ENCODE data around the gene CPEB1.

The CPEB1 gene

DNA sequence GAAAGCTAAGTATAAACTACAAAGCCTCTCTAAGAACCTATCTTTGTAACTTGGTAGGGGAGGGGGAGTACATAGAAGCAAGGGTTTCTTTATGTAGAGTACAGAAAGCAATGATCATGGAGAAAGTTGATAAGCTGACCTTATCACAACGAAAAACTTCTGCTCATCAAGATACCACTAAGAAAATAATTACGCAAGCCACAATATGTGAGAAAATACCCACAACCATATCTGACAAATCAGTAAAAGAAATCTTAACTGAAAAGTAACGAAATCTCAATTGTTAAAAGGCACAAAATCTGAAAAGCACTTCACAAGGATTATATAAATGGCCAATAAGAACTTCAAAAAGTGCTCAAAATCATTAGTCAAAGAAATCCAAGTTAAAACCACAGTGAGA is 71.8 kb downstream of the CPEB1 start:
- no peaks in the 10 kb centered on the region for H3F3A ChIP-seq (ENCODE audit: insufficient read depth)
- no peak overlapping the region for H3K9ac ChIP-seq (ENCODE audit: low read length)
- H3K4me3 ChIP-seq (ENCODE audit: insufficient read depth, low read length, poor library complexity, severe bottlenecking): no peak overlapping the region
- H3K4me2 ChIP-seq (ENCODE audit: low read depth, low read length, poor library complexity, severe bottlenecking): no peak overlapping the region
- H3K79me2 ChIP-seq (ENCODE audit: insufficient read depth, low read length): no peaks in the 10 kb centered on the region
- no peak overlapping the region for H2AFZ ChIP-seq (ENCODE audit: low read depth, low read length, severe bottlenecking)
- H4K20me1 ChIP-seq (ENCODE audit: low read depth, low read length): no peaks in the 10 kb centered on the region
- TF ChIP-seq EZH2phosphoT487 (conservative IDR thresholded peaks at IDR 0.05; ENCODE audit: low read length): no peak
- TF ChIP-seq, protein P1, sequence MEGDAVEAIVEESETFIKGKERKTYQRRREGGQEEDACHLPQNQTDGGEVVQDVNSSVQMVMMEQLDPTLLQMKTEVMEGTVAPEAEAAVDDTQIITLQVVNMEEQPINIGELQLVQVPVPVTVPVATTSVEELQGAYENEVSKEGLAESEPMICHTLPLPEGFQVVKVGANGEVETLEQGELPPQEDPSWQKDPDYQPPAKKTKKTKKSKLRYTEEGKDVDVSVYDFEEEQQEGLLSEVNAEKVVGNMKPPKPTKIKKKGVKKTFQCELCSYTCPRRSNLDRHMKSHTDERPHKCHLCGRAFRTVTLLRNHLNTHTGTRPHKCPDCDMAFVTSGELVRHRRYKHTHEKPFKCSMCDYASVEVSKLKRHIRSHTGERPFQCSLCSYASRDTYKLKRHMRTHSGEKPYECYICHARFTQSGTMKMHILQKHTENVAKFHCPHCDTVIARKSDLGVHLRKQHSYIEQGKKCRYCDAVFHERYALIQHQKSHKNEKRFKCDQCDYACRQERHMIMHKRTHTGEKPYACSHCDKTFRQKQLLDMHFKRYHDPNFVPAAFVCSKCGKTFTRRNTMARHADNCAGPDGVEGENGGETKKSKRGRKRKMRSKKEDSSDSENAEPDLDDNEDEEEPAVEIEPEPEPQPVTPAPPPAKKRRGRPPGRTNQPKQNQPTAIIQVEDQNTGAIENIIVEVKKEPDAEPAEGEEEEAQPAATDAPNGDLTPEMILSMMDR (IDR thresholded peaks at IDR 0.05; ENCODE audit: insufficient read depth, low read length, poor library complexity, severe bottlenecking): no peak
- H3K36me3 ChIP-seq (ENCODE audit: low read length): no peaks in the 10 kb centered on the region
- H3K9me2 ChIP-seq (replicated peaks; ENCODE audit: insufficient read depth, low read length): no peaks in the 10 kb centered on the region
- H3K27me3 ChIP-seq (ENCODE audit: low read length): no peaks in the 10 kb centered on the region
- no peak overlapping the region for H3K27ac ChIP-seq (ENCODE audit: low read depth, low read length)
- H3K9me3 ChIP-seq (ENCODE audit: insufficient read depth, low read length): no peaks in the 10 kb centered on the region

DNA sequence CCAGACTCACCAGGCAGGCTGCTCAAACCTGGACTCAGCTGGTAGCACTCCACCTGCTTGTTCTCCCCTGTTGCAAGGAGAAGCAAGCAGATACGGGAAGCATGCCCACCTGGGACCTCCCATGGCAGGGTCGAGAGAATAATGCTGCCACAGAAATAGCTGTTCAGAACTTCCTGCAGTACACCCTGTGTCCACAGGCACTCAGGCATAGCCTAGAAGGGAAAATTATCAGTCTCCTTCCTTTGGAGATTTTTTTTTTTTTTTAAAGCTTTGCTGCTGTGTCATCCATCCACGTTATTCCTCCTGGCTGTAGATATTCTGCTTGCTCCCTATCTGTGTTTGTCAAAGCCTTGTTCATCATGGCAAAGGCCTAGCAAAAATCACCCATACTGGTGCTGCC is 74.2 kb downstream of the CPEB1 start:
- Histone ChIP-seq H3K9me3 (ENCODE audit: insufficient read depth, low read length) (no peaks in the 10 kb centered on the region), H3K27me3 (ENCODE audit: low read length) (no peaks in the 10 kb centered on the region), H3F3A (ENCODE audit: insufficient read depth) (no peaks in the 10 kb centered on the region), H2AFZ (ENCODE audit: low read depth, low read length, severe bottlenecking) (no peak overlapping the region), H3K4me3 (ENCODE audit: insufficient read depth, low read length, poor library complexity, severe bottlenecking) (no peak overlapping the region), H3K79me2 (ENCODE audit: insufficient read depth, low read length) (no peaks in the 10 kb centered on the region), H4K20me1 (ENCODE audit: low read depth, low read length) (no peaks in the 10 kb centered on the region), H3K36me3 (ENCODE audit: low read length) (no peaks in the 10 kb centered on the region), H3K9me2 (replicated peaks; ENCODE audit: insufficient read depth, low read length) (no peaks in the 10 kb centered on the region), H3K9ac (ENCODE audit: low read length) (no peak overlapping the region), H3K27ac (ENCODE audit: low read depth, low read length) (no peak overlapping the region), H3K4me2 (ENCODE audit: low read depth, low read length, poor library complexity, severe bottlenecking) (no peak overlapping the region)
- TF ChIP-seq, protein P1 (IDR thresholded peaks at IDR 0.05; ENCODE audit: insufficient read depth, low read length, poor library complexity, severe bottlenecking): no peak
- no peak for TF ChIP-seq EZH2phosphoT487 (conservative IDR thresholded peaks at IDR 0.05; ENCODE audit: low read length)

DNA sequence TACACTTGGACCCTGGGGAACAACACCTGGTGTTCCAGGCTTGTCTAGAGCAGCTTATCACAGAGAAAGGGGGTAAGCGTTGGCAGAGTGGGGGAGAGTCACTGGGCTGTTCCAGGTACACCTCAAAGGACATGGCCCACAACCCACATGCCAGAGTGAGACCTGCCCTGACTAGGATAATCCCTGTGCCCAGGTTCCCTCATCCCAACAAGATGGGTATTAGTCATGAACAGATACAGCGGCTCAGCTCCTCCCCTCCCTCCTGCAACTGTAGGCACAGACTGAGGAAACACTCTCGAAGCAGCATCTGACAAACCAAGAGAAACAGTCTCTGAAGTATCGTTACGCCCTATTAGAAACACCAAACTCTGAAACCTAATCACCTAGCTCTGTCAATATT is 74.9 kb downstream of the CPEB1 start:
- no peak overlapping the region for H2AFZ ChIP-seq (ENCODE audit: low read depth, low read length, severe bottlenecking)

More for the DNA sequence above, 74.9 kb downstream of the CPEB1 start:
- Histone ChIP-seq H3K9me2 (replicated peaks; ENCODE audit: insufficient read depth, low read length) (no peaks in the 10 kb centered on the region), H3K4me2 (ENCODE audit: low read depth, low read length, poor library complexity, severe bottlenecking) (no peak overlapping the region), H3K4me3 (ENCODE audit: insufficient read depth, low read length, poor library complexity, severe bottlenecking) (no peak overlapping the region), H3F3A (ENCODE audit: insufficient read depth) (no peaks in the 10 kb centered on the region), H3K36me3 (ENCODE audit: low read length) (no peaks in the 10 kb centered on the region), H3K27me3 (ENCODE audit: low read length) (no peaks in the 10 kb centered on the region), H3K27ac (ENCODE audit: low read depth, low read length) (no peak overlapping the region), H3K9ac (ENCODE audit: low read length) (no peak overlapping the region), H4K20me1 (ENCODE audit: low read depth, low read length) (no peaks in the 10 kb centered on the region), H3K9me3 (ENCODE audit: insufficient read depth, low read length) (no peaks in the 10 kb centered on the region), H3K79me2 (ENCODE audit: insufficient read depth, low read length) (no peaks in the 10 kb centered on the region)
- TF ChIP-seq EZH2phosphoT487 (conservative IDR thresholded peaks at IDR 0.05; ENCODE audit: low read length): no peak
- TF ChIP-seq, protein P1 (IDR thresholded peaks at IDR 0.05; ENCODE audit: insufficient read depth, low read length, poor library complexity, severe bottlenecking): no peak

Measured in SU-DHL-6 (cell line).